ENCODE results near the gene STIM2.
A peak's percentile ranks its signal among the peaks of the same experiment; 100 is the strongest.
"Not testable (repeated sequence)": the region's sequence is repeated elsewhere in the genome, so short reads cannot be mapped to it uniquely, and the experiment has no call there.

The STIM2 gene

DNA sequence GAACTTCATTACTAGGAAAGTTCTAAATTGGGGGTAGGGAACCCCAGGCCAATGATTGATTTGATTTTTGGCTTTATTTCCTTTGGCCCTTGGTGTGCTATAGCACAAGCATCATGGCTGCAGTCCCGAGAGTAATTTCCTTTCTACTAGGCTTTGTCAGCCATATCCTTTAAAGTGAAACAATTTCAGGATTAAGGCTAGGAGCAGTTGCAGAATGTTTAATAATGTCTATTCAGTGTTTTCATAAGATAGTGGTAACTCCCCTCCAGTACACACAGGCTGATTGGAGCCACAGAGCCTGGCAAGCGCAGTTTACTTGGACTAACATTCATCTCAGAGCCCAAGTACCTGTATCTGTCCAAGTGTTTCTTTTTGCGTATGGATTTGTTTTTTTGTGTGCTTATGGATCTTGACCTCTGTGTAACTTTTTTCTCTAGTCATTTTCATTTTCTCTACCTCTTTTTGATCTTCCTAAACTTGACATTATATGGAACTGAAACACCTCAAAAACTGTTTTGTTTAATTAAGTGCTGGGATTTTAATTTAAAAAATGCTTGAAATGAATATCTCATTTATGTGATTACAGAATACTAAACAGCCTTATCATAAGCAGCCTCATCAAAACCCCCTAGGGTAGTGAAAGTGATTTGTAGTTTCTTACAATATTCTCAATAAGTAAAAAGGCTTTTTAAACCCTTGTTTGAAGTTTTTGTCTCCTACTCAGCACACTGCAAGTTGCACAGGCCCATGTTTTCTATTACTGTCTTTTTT is 7.5 kb downstream of the STIM2 start:
- DNase-seq (ENCODE audit: low read depth): no peak

DNA sequence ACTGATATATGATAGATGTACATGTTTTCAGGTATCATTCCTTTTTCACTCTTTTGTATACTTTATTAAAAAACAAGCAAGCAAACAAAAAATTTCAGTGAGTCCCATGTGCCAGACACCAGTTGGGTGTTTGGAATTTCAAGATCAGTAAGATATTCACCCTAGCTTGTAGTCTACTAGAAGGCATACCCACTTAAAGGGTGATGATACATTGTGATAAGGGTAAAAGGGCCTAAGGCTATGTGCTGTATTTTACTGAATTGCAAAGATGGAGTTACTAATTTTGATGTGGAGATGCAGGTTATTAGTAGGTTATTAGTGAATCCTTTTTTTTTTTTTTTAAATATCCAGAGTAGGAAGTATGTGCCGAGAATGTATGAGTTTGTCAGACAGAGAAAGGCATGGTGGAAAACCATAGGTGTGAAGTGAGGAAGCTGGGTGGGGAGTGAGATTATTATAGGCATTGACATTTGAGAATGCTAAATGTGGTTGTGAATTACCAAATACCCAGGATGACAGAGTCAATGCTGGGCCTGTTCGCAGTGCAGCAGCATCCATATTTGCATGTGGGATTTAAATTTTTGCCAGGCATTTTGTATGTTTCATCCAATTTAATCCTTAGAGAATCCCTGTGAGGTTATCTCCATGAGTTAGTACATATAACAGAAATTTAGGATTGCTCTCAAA is 10.1 kb downstream of the STIM2 start:
- no peak for DNase-seq (ENCODE audit: low read depth)

DNA sequence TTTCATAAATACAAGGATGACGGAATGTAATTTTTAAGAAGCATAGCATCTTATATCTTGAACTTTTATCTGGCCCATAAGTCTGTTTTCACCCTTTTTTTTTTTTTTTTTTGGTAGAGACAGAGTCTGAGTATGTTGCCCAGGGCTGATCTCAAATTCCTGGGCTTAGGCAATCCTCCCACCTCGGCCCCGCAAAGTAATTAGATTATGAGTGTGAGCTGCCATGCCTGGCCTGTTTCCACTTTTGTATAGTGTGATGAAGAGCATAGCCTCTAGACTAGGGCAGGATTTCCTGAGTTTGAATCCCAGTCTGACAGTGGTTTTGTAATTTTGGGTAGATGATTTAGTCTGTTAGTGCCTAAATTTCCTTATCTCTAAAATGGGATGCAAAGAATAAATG is 11.0 kb downstream of the STIM2 start:
- no peak for DNase-seq (ENCODE audit: low read depth)

DNA sequence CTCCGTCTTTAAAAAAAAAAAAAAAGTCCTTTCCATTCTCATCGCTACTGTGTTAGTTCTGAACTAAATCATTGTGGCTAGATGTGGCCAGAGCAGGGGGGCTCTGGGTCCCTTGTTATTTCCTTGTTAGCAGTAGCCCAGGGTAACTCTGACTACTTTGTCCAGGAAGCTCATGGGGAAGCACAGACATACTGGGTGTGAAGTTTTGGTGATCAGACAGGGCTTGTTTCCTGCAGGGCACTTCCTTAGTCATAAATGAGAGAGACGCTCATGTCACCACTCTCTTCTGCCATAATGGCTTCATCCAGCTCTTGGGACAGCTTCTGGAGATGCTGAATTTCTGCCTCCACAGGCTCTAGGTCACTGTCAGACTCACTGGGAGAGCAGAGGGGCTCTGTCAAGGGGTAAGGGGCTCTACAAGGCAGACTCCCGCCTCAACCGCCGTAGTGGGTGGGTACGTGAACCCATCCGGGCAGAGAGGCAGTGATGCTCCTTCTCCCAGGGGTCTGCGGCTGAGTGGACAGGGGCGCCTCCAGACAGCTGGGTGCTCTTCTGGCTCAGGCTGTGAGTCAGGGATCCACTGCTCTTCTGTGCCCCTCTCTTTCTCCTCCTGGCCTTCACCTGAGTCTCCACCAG is 12.9 kb downstream of the STIM2 start:
- peak; percentile 22 for DNase-seq (ENCODE audit: low read depth)

DNA sequence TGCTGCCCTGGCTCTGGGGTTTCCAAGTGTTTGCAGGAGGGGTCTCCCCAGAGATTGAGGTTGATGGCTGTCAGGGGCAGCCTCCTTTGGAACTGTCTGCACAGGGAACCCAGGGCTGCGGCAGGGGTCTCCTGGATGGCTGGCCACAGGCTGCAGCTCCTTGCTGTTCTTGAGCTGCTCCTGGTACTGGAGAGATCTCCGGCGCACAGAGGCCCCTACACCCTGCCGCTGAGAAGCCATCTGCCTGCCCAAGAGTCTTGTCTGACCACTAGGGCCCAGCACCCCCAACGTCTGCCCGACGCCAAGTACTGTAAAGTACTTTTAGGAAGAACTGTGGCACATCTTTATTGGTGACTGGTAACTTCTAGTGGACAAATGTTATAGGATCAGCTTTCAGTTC is 13.5 kb downstream of the STIM2 start:
- DNase-seq (ENCODE audit: low read depth): no peak

DNA sequence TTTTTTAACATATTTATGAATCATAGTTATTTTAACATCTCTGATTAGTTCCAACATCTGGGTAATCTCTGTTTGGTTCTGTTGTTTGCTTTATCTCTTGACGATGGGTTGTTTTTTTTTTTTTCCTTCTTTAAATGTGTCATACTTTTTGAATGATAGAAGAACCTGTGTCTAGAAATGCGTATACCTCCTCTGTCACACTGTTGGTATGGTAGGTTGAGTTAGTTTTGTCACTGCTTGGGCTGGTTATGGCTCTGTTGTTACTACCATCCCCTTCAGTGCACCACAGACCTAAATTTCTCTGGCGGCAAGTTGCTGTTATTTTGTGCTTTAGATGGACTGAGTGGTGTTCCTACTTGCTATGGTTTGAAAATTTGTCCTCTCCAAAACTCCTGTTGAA is 16.8 kb downstream of the STIM2 start:
- DNase-seq (ENCODE audit: low read depth): no peak

DNA sequence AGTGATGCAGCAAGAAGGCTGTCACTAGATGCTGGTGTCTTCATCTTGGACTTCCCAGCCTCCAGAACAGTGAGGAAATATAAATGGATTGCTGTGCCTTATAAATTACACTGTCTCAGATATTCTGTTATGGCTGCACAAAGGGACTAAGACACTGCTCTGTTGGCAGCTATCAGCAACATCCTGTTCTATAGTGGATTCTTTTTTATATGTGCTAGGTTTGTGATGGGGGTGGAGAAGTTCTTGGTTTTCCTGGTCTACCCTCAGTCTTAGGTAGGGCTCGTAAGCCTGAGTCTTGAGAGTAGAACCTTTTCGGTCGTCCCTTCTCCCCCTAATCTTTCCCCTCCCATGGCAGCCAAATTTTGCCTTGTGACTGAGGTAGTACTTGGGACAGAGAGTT is 17.3 kb downstream of the STIM2 start:
- DNase-seq (ENCODE audit: low read depth): no peak

DNA sequence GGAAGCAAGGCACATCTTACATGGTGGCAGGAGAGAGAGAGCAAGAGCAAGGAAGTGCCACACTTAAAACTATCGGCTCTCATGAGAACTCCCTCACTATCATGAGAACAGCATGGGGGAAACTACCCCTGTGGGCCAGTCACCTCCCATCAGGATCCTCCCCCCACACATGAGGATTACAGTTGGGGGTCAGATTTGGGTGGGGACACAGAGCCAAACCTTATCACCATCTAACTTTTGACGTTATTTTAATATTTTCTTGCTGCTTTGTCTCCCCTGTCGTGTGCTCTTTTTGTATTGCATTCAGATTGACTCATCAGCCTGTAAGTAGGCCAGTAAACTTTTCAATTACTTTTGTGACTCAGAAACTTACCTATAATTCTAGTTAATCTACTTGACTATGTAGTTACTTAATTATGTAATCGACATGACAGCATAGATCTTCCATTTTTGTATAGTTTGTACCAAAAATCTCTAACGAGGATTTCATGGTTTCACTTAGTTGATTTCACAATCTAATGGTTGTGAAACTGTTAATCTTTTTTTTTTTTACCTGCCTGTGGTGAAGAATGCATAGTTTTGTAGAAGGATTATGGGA is 18.3 kb downstream of the STIM2 start:
- no peak for DNase-seq (ENCODE audit: low read depth)

DNA sequence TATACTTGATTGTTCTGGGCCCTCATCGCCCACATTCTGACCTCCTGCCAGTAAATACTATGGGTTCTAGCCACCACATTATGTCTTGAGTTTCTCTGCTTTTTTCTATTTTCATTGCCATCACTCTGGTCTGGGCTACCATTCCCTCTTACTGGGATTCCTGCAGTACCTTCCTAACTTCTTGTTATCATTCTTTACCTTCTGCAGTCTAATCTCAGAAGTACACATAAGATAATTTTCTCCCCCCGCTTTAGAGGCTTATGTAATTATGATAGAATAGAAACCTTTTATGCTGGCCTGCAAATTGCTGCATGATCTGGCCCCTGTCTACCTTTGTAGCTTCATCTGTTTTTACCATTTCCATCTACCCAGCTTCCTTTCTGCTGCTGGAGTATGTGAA is 19.2 kb downstream of the STIM2 start:
- DNase-seq (ENCODE audit: low read depth): no peak

DNA sequence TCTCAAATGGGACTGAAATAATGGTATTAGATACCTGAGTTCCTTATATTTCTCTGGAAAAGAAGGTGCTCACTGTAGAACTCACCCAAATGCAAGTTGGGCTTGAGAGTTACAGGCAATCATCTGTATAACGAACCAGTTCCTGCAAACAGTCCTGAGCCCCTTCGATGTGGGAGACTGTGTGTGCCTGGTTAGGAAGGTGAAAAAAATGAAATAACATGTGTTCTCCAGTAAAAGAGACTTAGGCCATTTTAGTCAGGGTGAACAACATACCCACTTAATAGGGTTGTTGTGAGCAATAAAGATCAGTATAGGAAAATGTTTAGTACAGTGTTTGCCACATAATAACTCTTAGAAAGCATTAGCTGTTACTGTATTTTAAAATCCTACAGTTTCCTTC is 23.4 kb downstream of the STIM2 start:
- DNase-seq (ENCODE audit: low read depth): no peak

DNA sequence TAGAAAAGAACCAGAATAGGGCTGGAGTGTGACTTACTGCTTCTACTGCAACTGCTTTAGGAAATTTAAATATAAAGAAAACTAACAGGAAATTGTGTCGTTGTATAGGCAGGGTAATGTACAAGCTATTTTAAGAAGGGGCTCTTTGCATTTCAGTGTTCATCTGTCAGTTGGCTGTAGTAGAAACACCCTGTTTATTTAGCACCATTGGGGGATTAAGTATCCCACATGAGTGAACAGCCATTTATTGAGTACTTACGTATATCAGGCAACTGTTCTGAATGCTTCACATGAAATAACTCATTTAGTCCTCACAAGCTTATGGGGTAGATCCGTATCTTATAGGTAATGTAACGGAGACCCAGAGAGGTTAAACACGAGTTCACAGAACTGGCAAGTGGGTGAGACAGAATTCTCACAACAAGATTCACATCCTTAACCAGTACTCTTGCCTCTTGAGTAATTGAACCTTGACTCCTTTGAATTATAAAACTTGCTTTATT is 23.9 kb downstream of the STIM2 start:
- DNase-seq (ENCODE audit: low read depth): no peak

DNA sequence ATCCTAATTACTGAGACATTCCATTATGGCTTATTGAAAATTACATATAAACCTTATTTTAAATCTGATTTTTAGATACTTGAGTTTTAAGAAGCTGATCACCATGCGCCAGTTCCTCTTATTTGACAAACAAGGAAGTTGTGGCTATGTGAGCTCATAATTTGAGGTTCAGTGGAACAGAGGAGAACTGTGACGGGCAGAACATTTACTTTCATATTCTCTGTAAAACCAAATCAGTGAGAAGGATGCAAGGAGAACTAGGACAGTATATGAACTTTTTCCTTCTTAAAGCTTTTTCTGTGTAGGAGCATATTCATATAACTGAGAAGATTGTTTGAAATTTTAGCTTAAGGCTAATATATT is 25.3 kb downstream of the STIM2 start:
- no peak for DNase-seq (ENCODE audit: low read depth)

DNA sequence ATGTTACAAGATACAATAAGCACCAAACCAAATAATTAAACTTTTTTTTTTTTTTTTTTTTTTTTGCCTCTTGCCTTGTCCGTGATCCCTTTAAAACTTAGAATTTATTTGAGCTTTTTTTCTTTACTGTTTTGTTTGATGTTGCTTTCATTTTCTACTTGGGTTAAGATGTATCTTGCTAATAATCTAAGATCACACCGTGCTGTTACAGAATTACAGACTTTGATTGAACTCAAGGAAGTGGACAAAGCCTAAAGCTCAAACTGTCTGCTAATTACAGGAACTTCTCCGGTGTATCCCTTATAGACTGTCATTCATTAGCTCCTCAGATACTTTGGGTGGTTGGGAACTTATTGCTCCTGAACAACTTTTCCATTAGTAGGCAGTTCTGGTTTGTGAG is 26.5 kb downstream of the STIM2 start:
- no peak for DNase-seq (ENCODE audit: low read depth)

DNA sequence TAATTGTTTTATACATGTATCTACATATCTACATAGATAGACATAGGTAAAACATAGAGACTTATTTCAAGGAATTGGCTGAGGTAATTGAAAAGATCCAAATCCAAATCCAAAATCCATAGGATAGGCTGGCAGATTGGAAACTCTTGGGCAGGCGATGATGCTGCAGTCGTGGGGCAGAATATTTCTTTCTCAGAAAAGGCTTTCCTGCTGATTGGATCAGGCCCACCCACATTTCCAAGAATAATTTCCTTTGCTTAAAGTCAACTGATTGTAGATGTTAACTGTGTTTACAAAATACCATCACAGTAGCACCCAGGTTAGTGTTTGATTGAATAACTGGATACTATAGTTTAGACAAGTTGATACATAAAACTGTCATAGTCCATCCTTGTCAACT is 27.2 kb downstream of the STIM2 start:
- no peak for DNase-seq (ENCODE audit: low read depth)

DNA sequence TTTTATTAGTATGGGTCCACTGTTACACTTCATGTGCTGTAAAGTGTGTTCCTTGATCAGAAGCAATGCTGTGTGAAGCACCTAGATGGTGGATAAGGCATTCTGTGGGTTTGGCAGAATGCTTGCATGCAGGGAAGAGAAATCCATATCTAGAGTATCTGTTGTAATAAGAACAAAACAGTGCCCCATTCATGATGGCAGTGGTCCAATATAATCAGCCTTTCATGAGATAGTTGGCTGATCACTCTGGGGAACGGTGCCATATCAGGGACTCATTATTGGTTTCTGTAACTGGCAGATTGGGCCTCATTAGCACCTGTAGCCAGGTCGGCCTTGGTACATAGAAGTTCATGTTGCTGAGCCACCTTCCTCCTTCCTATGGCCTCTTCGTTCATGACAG is 28.7 kb downstream of the STIM2 start:
- no peak for DNase-seq (ENCODE audit: low read depth)

DNA sequence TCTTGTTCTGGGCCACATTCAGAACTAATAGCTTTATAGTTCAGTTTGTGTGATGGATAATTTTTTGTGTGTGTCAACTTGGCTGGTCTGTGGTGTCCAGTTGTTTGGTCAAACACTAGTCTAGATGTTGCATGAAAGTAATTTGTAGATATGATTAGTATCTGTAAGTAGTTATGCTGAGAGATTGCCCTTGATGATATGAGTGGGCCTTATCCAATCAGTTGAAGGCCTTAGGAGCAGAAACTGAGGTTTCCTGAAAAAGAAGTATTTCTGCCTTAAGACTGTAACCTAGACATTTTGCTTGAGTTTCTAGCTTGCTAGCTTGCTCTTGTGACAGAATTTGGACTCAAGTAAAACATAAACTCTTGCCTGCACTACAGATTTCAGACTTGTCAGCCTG is 30.4 kb downstream of the STIM2 start:
- no peak for DNase-seq (ENCODE audit: low read depth)

DNA sequence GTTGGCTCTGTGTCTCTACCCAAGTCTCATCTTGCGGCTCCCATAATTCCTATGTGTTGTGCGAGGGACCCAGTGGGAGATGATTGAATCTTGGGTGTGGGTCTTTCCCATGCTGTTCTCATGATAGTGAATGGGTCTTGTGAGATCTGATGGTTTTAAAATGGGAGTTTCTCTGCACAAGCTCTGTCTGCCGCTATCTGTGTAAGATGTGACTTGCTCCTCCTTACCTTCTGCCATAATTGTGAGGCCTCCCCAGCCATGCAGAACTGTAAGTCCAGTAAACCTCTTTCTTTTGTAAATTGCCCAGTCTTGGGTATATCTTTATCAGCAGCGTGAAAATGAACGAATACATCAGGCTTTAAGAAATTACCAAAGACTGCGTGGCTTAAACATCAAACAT is 31.2 kb downstream of the STIM2 start:
- no peak for DNase-seq (ENCODE audit: low read depth)

DNA sequence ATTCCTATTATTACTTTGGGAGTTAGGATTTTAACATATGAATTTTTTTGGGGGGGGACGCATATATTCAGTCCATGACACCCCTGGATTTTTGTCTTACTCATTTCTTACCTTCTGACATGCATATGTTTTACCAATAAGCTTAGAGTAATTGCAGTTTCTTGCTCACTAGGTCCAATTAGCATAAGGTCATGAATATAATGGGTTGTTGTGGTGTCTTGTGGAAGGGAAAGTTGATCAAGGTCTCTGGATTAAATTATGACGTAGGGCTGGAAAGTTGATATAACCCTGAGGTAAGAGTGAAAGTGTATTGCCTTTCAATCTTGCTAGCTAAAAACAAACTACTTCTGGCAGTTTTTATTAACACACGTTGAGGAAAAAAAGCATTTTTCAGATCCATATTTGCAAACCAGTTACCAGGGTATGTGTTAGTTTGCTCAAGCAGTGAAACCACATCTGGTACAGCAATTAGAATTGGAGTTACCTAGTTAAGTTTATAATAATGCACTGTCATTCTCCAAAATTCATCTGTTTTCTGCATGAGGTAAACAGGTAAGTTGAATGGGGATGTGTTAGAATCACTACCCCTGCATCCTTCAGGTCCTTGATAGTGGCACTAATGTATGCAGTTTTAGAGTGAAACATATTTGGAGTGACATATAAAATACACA is 32.0 kb downstream of the STIM2 start:
- no peak for DNase-seq (ENCODE audit: low read depth)

DNA sequence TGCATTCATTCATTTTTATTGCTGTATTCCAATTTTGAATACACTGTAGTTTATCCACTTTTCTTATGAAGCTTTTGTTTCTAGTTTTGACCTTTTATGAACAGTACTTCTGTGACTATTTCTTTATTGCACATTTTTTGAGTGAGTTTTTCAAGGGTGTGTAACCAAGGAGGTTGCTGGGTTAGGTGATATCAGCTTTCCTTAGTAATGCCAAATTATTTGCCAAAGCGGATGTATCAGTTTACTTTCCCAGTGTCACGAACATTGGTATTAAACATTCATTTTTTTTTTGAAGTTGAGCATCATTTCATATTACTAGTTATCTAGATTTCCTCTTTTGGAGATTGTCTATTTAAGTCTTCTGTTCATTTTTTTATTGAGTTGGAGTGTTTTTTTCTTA is 32.9 kb downstream of the STIM2 start:
- DNase-seq (ENCODE audit: low read depth): no peak

DNA sequence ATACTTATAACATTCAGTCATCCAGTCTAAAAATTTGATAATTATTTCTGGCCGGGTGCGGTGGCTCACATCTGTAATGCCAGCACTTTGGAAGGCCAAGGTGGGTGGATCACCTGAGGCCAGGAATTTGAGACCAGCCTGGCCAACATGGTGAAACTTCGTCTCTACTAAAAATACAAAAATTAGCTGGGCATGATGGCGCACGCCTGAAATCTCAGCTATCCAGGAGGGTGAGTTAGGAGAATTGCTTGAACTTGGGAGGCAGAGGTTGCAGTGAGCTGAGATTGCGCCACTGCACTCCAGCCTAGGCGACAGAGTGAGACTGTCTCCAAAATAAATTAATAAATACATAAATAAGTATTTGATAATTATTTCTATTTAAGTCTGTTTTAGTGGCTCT is 34.2 kb downstream of the STIM2 start:
- DNase-seq (ENCODE audit: low read depth): not testable (repeated sequence)

DNA sequence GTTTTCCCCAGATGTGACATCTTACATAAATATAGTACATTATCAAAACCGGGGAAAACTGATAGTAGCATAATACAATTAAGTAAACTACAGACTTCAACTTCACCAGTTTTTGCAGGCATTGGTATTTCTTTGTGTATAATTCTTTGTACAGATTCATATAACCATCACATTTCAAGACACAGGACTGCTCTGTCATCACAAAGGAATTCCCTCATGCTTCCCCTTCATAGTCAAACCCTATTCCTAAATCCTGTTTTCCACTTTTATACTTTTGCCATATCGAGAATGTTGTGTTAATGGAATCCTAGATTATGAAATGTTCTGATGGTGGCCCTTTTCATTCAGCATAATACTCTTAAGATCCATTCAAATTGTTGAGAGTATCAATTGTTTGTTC is 36.0 kb downstream of the STIM2 start:
- no peak for DNase-seq (ENCODE audit: low read depth)

DNA sequence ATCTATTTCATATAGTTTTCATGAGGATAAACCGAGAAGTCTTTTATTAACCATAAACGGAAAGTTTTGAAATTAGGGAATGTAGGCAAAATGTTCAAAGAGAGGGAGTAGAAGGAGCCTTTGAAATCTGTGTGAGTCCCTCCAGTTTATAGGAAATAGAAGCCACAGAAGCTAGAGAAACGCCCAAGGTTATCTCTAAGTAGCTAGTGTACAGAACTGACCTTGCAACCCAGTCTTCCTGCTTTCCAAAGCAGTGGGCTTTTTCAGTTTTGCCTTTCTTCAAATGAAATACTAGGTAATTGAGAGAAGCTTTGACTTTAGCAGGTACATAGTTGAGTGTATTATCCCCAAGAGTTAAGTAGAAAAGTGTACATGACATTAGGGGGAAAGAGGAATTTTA is 39.4 kb downstream of the STIM2 start:
- no peak for DNase-seq (ENCODE audit: low read depth)
